GM10266 (cell line): Measurements from ENCODE around the gene CTBP2.

Source experiments
- DNase-seq: peaks from one replicate; pipeline ENCODE4 v3.0.0; 2012; ENCODE audit errors: extremely low spot score
- CTCF ChIP-seq: IDR thresholded peaks from 2 replicates; pipeline ENCODE4 v1.5.1; 2012; ENCODE audit warnings: mild to moderate bottlenecking, low read depth; ENCODE audit not compliant: control insufficient read depth, insufficient read depth; ENCODE audit errors: missing control alignments

CTBP2 gene

GRCh38 chr10:124975977-124976514, 184.3 kb downstream of the CTBP2 start:
- DNase-seq: no peak
- TF ChIP-seq CTCF: no peak

- TF ChIP-seq CTCF: no peak
- no peak for DNase-seq
Observed at GRCh38 chr10:124974131-124974530, 186.2 kb downstream of the CTBP2 start.

- TF ChIP-seq CTCF: no peak
Observed at GRCh38 chr10:124972637-124973036, 187.7 kb downstream of the CTBP2 start.

GRCh38 chr10:124971276-124971675, 189.1 kb downstream of the CTBP2 start:
- no peak for DNase-seq
- no peak for TF ChIP-seq CTCF

More at GRCh38 chr10:124972637-124973036, 187.7 kb downstream of the CTBP2 start:
- DNase-seq: no peak

- DNase-seq: no peak
- TF ChIP-seq CTCF: no peak
Observed at GRCh38 chr10:124967255-124967654, 193.1 kb downstream of the CTBP2 start.

GRCh38 chr10:124966008-124966407, 194.4 kb downstream of the CTBP2 start:
- no peak for TF ChIP-seq CTCF
- no peak for DNase-seq

GRCh38 chr10:124963866-124964720, 196.3 kb downstream of the CTBP2 start:
- TF ChIP-seq CTCF: no peak

More at GRCh38 chr10:124963866-124964720, 196.3 kb downstream of the CTBP2 start:
- DNase-seq: no peak
